ENCODE measurements around the gene LUC7L. TPM values are rescaled to one million over a fixed set of nuclear protein-coding genes. Genes with fewer than 3 reads are reported as not detected.

Gene LUC7L
- polyA plus RNA-seq, 1 donor (not counting 4 experiments of a cell fraction or from before 2014, with no cell fraction given) = 31.0 TPM

- DNase-seq (ENCODE audit: low read depth, low spot score) = no peak
- H3K9ac ChIP-seq (ENCODE audit: control insufficient read depth, extremely low read depth, insufficient read depth, low read length) = no peak overlapping the region
- no peak overlapping the region for H3K4me3 ChIP-seq (ENCODE audit: control insufficient read depth in 2 of 3, extremely low read depth in 1 of 3, insufficient read depth in 2 of 3, low read depth in 1 of 3, low read length in 3 of 3)
- dilution Hi-C loops (cut with MboI; ENCODE audit: extremely low pct_ligation_motif_present, low sequenced_read_pairs) = no loop called here
- peaks cover 4% of the 10 kb centered on the region for H4K20me1 ChIP-seq (ENCODE audit: control insufficient read depth, extremely low read depth, insufficient read depth, low read length)
- peaks cover 7% of the 10 kb centered on the region for H3K4me1 ChIP-seq (ENCODE audit: control insufficient read depth, extremely low read depth, insufficient read depth, low read length)
- peaks cover 53% of the 10 kb centered on the region for H3K27me3 ChIP-seq (ENCODE audit: control insufficient read depth, extremely low read depth, insufficient read depth, low read length)
- no peak overlapping the region for H3K27ac ChIP-seq (ENCODE audit: control insufficient read depth, insufficient read depth, low read length)
- H3K79me2 ChIP-seq (ENCODE audit: control insufficient read depth, insufficient read depth, low read length) = no peaks in the 10 kb centered on the region
- H3K4me2 ChIP-seq (ENCODE audit: control insufficient read depth, extremely low read depth, insufficient read depth, low read depth, low read length) = no peak overlapping the region
- no peaks in the 10 kb centered on the region for H3K36me3 ChIP-seq (ENCODE audit: control insufficient read depth in 2 of 2, extremely low read depth in 1 of 2, insufficient read depth in 2 of 2, low read length in 2 of 2)
- H3K9me3 ChIP-seq (ENCODE audit: control insufficient read depth, low read depth, low read length) = no peaks in the 10 kb centered on the region
- H3K9me1 ChIP-seq (ENCODE audit: control insufficient read depth, extremely low read depth, insufficient read depth, low read length) = no peaks in the 10 kb centered on the region
- TF ChIP-seq EZH2 (IDR thresholded peaks at IDR 0.05; ENCODE audit: low read length) (no peak), CTCF (optimal IDR thresholded peaks at IDR 0.05 in 1 of 3, IDR thresholded peaks at IDR 0.05 in 1 of 3, conservative IDR thresholded peaks at IDR 0.05 in 1 of 3; ENCODE audit: extremely low read depth in 1 of 3, insufficient read depth in 2 of 3, low read length in 3 of 3) (no peak)
- FAIRE-seq = no peak
- H2AFZ ChIP-seq (ENCODE audit: control insufficient read depth, low read length) = no peak overlapping the region
Observed at GRCh38 chr16:168424-168823, 60.8 kb downstream of the LUC7L start.

GRCh38 chr16:167122-167690 lies 62.0 kb downstream of the LUC7L start:
- no peaks in the 10 kb centered on the region for H3K36me3 ChIP-seq (ENCODE audit: control insufficient read depth in 2 of 2, extremely low read depth in 1 of 2, insufficient read depth in 2 of 2, low read length in 2 of 2)
- no peak overlapping the region for H3K4me3 ChIP-seq (ENCODE audit: control insufficient read depth in 2 of 3, extremely low read depth in 1 of 3, insufficient read depth in 2 of 3, low read depth in 1 of 3, low read length in 3 of 3)
- no peak overlapping the region for H2AFZ ChIP-seq (ENCODE audit: control insufficient read depth, low read length)

More at GRCh38 chr16:167122-167690, 62.0 kb downstream of the LUC7L start:
- no peak overlapping the region for H3K4me2 ChIP-seq (ENCODE audit: control insufficient read depth, extremely low read depth, insufficient read depth, low read depth, low read length)
- no peaks in the 10 kb centered on the region for H3K9me3 ChIP-seq (ENCODE audit: control insufficient read depth, low read depth, low read length)
- no peak for FAIRE-seq
- H4K20me1 ChIP-seq (ENCODE audit: control insufficient read depth, extremely low read depth, insufficient read depth, low read length) = peaks cover 4% of the 10 kb centered on the region
- H3K4me1 ChIP-seq (ENCODE audit: control insufficient read depth, extremely low read depth, insufficient read depth, low read length) = peaks cover 7% of the 10 kb centered on the region
- no peaks in the 10 kb centered on the region for H3K9me1 ChIP-seq (ENCODE audit: control insufficient read depth, extremely low read depth, insufficient read depth, low read length)
- no peak overlapping the region for H3K9ac ChIP-seq (ENCODE audit: control insufficient read depth, extremely low read depth, insufficient read depth, low read length)
- H3K27me3 ChIP-seq (ENCODE audit: control insufficient read depth, extremely low read depth, insufficient read depth, low read length) = peaks cover 51% of the 10 kb centered on the region
- H3K27ac ChIP-seq (ENCODE audit: control insufficient read depth, insufficient read depth, low read length) = no peak overlapping the region
- no peaks in the 10 kb centered on the region for H3K79me2 ChIP-seq (ENCODE audit: control insufficient read depth, insufficient read depth, low read length)
- TF ChIP-seq CTCF (optimal IDR thresholded peaks at IDR 0.05 in 1 of 3, IDR thresholded peaks at IDR 0.05 in 1 of 3, conservative IDR thresholded peaks at IDR 0.05 in 1 of 3; ENCODE audit: extremely low read depth in 1 of 3, insufficient read depth in 2 of 3, low read length in 3 of 3) (no peak), EZH2 (IDR thresholded peaks at IDR 0.05; ENCODE audit: low read length) (peak; percentile 6)
- dilution Hi-C loops (cut with MboI; ENCODE audit: extremely low pct_ligation_motif_present, low sequenced_read_pairs) = no loop called here
- no peak for DNase-seq (ENCODE audit: low read depth, low spot score)

All from keratinocyte (primary cell).